GM21526 (cell line): ENCODE measurements around the gene ARHGAP12.
"Not testable (repeated sequence)": the region's sequence is repeated elsewhere in the genome, so short reads cannot be mapped to it uniquely, and the experiment has no call there.

Experiments used
- ATAC-seq: cut with Tn5 transposase; IDR thresholded peaks from one replicate; pipeline ENCODE4 v1.9.1; 2021; ENCODE audit warnings: moderate library complexity; ENCODE audit not compliant: unreplicated experiment, low FRiP score

Gene ARHGAP12

GRCh38 chr10:31928549-31929260 lies at the start of gene ARHGAP12:
Gene ARHGAP12 (minus strand): TSS chr10:31928831. CDS start chr10:31908855, 19,976 bp downstream.
- ATAC-seq, result peak; percentile 73

- no peak for ATAC-seq
Observed at GRCh38 chr10:31978156-31978483, 49.5 kb upstream of the ARHGAP12 start.

GRCh38 chr10:31977440-31978155 lies 49.0 kb upstream of the ARHGAP12 start:
- ATAC-seq, result no peak

- no peak for ATAC-seq
Observed at GRCh38 chr10:31975157-31975765, 46.6 kb upstream of the ARHGAP12 start.

GRCh38 chr10:31974434-31975124 lies 45.9 kb upstream of the ARHGAP12 start:
- no peak for ATAC-seq

GRCh38 chr10:31972519-31973041 lies 43.9 kb upstream of the ARHGAP12 start:
- ATAC-seq, result no peak

- not testable (repeated sequence) for ATAC-seq
Observed at GRCh38 chr10:31969847-31970246, 41.2 kb upstream of the ARHGAP12 start.

- ATAC-seq, result no peak
Observed at GRCh38 chr10:31963589-31963980, 35.0 kb upstream of the ARHGAP12 start.

- no peak for ATAC-seq
Observed at GRCh38 chr10:31962826-31963588, 34.4 kb upstream of the ARHGAP12 start.

GRCh38 chr10:31961277-31962074 lies 32.8 kb upstream of the ARHGAP12 start:
- no peak for ATAC-seq

- no peak for ATAC-seq
Observed at GRCh38 chr10:31959461-31960173, 31.0 kb upstream of the ARHGAP12 start.

GRCh38 chr10:31958856-31959255 lies 30.2 kb upstream of the ARHGAP12 start:
- no peak for ATAC-seq

GRCh38 chr10:31956200-31956946 lies 27.7 kb upstream of the ARHGAP12 start:
- no peak for ATAC-seq

- no peak for ATAC-seq
Observed at GRCh38 chr10:31954410-31955191, 26.0 kb upstream of the ARHGAP12 start.

GRCh38 chr10:31953480-31953879 lies 24.8 kb upstream of the ARHGAP12 start:
- no peak for ATAC-seq

GRCh38 chr10:31953080-31953479 lies 24.4 kb upstream of the ARHGAP12 start:
- no peak for ATAC-seq

- ATAC-seq, result no peak
Observed at GRCh38 chr10:31952066-31952465, 23.4 kb upstream of the ARHGAP12 start.
